B cell (primary cell): ENCODE data around the gene SYNPR.

Source experiments
- CTCF ChIP-seq: fragments of 200-600 bp; IDR thresholded peaks from one replicate; pipeline ENCODE4 v1.8.0; 2022; ENCODE audit warnings: antibody characterized with exemption, mild to moderate bottlenecking
- EZH2 ChIP-seq: IDR thresholded peaks from 2 replicates; pipeline ENCODE4 v1.6.1; 2012; ENCODE audit warnings: borderline replicate concordance, low read depth, mild to moderate bottlenecking, moderate library complexity, low read length; ENCODE audit not compliant: insufficient read depth, poor library complexity, severe bottlenecking

- TF ChIP-seq CTCF = no peak
- no peak for TF ChIP-seq EZH2
Observed at GRCh38 chr3:63473641-63474166, 195.6 kb downstream of the SYNPR start.
